T-cell (primary cell): ENCODE data around the gene ENDOV. TPM values are rescaled to one million over a fixed set of nuclear protein-coding genes. Genes with fewer than 3 reads are reported as not detected.

Experiments
- ATAC-seq, 4 experiments: fragments of 200-7000 bp in 3 of 4; fragments of 150-1000 bp in 1 of 4; cut with Tn5 transposase; replicated peaks in 1 of 4; 1 replicate in 3 of 4; 2 replicates in 1 of 4; pipeline ENCODE4 v1.10.0; 2021; ENCODE audit warnings: moderate library complexity in 3 of 4, mild to moderate bottlenecking in 2 of 4, moderate number of reproducible peaks in 1 of 4
- CTCF ChIA-PET, 2 donors: fragments of 300-600 bp; sonication (Branson Sonifier 250); formaldehyde crosslinking; loops; one replicate each; lab custom pipeline; 2022; ENCODE audit warnings: antibody characterized with exemption in 2 of 2; lab: Charles Lee
- POLR2A ChIA-PET, 2 donors: fragments of 300-600 bp; sonication (Branson Sonifier 250); formaldehyde crosslinking; loops; one replicate each; lab custom pipeline; 2022; ENCODE audit warnings: antibody characterized with exemption in 2 of 2; lab: Charles Lee
- DNase-seq, 35 experiments: peaks; one replicate each; pipeline versions ENCODE4 v3.0.0 to v3.0.0-alpha.2; 2013 to 2023
- H3K27ac ChIP-seq: one replicate; pipeline ENCODE4 v1.5.1; 2013; ENCODE audit warnings: low read length
- H3K27me3 ChIP-seq, 2 experiments: replicated peaks in 1 of 2; 1 replicate in 1 of 2; 2 replicates in 1 of 2; pipeline versions ENCODE4 v1.6.1 to v1.7.0; 2013; ENCODE audit warnings: low read length in 1 of 2, mixed read lengths in 1 of 2; ENCODE audit not compliant: control insufficient read depth in 2 of 2, insufficient read depth in 2 of 2; ENCODE audit errors: extremely low read depth in 1 of 2
- H3K36me3 ChIP-seq, 2 donors: 1 replicate in 1 of 2; 2 replicates in 1 of 2; pipeline versions ENCODE4 v1.6.1 to v1.7.0; 2013; ENCODE audit warnings: low read length in 1 of 2; ENCODE audit not compliant: control insufficient read depth in 2 of 2, insufficient read depth in 1 of 2; ENCODE audit errors: extremely low read depth in 1 of 2
- H3K4me1 ChIP-seq, 2 experiments: 1 replicate in 1 of 2; 2 replicates in 1 of 2; pipeline versions ENCODE4 v1.6.1 to v1.7.0; 2013; ENCODE audit warnings: low read length in 2 of 2, mixed read lengths in 1 of 2; ENCODE audit not compliant: insufficient read depth in 2 of 2, control insufficient read depth in 1 of 2; ENCODE audit errors: extremely low read depth in 1 of 2
- H3K4me3 ChIP-seq, 2 donors: 1 replicate in 1 of 2; 2 replicates in 1 of 2; pipeline versions ENCODE4 v1.5.1 to v1.7.0; 2013; ENCODE audit warnings: mild to moderate bottlenecking in 2 of 2, low read length in 1 of 2, moderate library complexity in 1 of 2; ENCODE audit not compliant: control insufficient read depth in 1 of 2; ENCODE audit errors: extremely low read depth in 1 of 2
- H3K9me3 ChIP-seq: 2 replicates; pipeline ENCODE4 v1.7.0; 2013
- H3K27ac Mint-ChIP-seq, 2 donors: one replicate each; pipeline ENCODE4 v1.8.0; 2020 to 2021; ENCODE audit warnings: mild to moderate bottlenecking in 2 of 2, mixed read lengths in 2 of 2
- H3K27me3 Mint-ChIP-seq, 2 donors: one replicate each; pipeline ENCODE4 v1.8.0; 2021 to 2022; ENCODE audit warnings: mixed read lengths in 2 of 2
- H3K36me3 Mint-ChIP-seq: one replicate; pipeline ENCODE4 v1.8.0; 2021; ENCODE audit warnings: mixed read lengths
- H3K4me1 Mint-ChIP-seq, 3 donors: one replicate each; pipeline ENCODE4 v1.8.0; 2020 to 2022; ENCODE audit warnings: mixed read lengths in 3 of 3, mild to moderate bottlenecking in 1 of 3
- H3K4me3 Mint-ChIP-seq, 3 donors: one replicate each; pipeline ENCODE4 v1.8.0; 2020 to 2022; ENCODE audit warnings: mild to moderate bottlenecking in 3 of 3, mixed read lengths in 3 of 3, moderate library complexity in 3 of 3
- H3K9me3 Mint-ChIP-seq, 3 donors: one replicate each; pipeline ENCODE4 v1.8.0; 2020 to 2022; ENCODE audit warnings: mixed read lengths in 3 of 3
- WGBS: methylation state at CpG from one replicate; pipeline ENCODE4 v1.1.5; 2013; ENCODE audit warnings: missing lambda C conversion rate; ENCODE audit not compliant: insufficient coverage; 5-methylcytosine and 5-hydroxymethylcytosine counted together
- total RNA-seq, 35 experiments: library from RNA in 6 of 35; stranded (reverse) in 6 of 35; fragments of 120-200 nt in 1 of 35; gene quantifications; one replicate each; pipeline versions ENCODE4 v1.2.1 to v1.2.4 and lab custom pipeline; 2013 to 2026

The ENDOV gene
- total RNA-seq, 5 donors from 2014 or later (not counting 1 experiment from before 2014, with no cell fraction given): 17.1 to 22.2 (median 21.1) TPM

GRCh38 chr17:80466188-80466705 is 51.3 kb downstream of the ENDOV start:
- CTCF ChIA-PET: interaction anchor here in 1 of 2 donors (0.6 kb wide), 1 partner anchor 933 kb away, joined by 6 read pairs; no protein-coding TSS in a partner anchor

GRCh38 chr17:80468242-80468641 is 53.3 kb downstream of the ENDOV start:
- ChIA-PET POLR2A (no interaction called here), CTCF (no interaction called here)
- Histone ChIP-seq H3K27me3 (peaks cover 0 to 90% of the 10 kb centered on the region in 2 experiments), H3K4me1 (peaks cover 2 to 18% of the 10 kb centered on the region in 2 experiments), H3K36me3 (no peaks in the 10 kb centered on the region), H3K4me3 (no peak overlapping the region), H3K9me3 (no peaks in the 10 kb centered on the region), H3K27ac (no peak overlapping the region)
- WGBS: 21% methylated on average over 13 of the region's 16 CpGs
- no peak for DNase-seq
- peaks cover 9 to 13% (median 10%) of the 10 kb centered on the region in 3 donors for H3K4me1 Mint-ChIP-seq
- peaks cover 46 to 73% of the 10 kb centered on the region in 2 donors for H3K27me3 Mint-ChIP-seq
- H3K9me3 Mint-ChIP-seq: no peaks in the 10 kb centered on the region
- ATAC-seq: no peak
- no peaks in the 10 kb centered on the region for H3K36me3 Mint-ChIP-seq
- H3K27ac Mint-ChIP-seq: peak overlapping the region in 1 of 2 donors; percentile 9
- H3K4me3 Mint-ChIP-seq: no peak overlapping the region

More at GRCh38 chr17:80466188-80466705, 51.3 kb downstream of the ENDOV start:
- H3K4me1 ChIP-seq: peaks cover 0 to 2% of the 10 kb centered on the region in 2 experiments
- POLR2A ChIA-PET: no interaction called here
- Mint-ChIP-seq H3K36me3 (no peaks in the 10 kb centered on the region), H3K4me3 (no peak overlapping the region), H3K27me3 (peaks cover 35 to 54% of the 10 kb centered on the region in 2 donors), H3K4me1 (no peaks in the 10 kb centered on the region), H3K27ac (no peak overlapping the region), H3K9me3 (no peaks in the 10 kb centered on the region)
- no peak for DNase-seq
- H3K27ac ChIP-seq: no peak overlapping the region
- no peaks in the 10 kb centered on the region for H3K36me3 ChIP-seq
- H3K27me3 ChIP-seq: peaks cover 0 to 79% of the 10 kb centered on the region in 2 experiments
- no peaks in the 10 kb centered on the region for H3K9me3 ChIP-seq
- ATAC-seq: no peak
- no peak overlapping the region for H3K4me3 ChIP-seq
- 71% methylated on average over 9 of the region's 15 CpGs for WGBS

- Mint-ChIP-seq H3K36me3 (no peaks in the 10 kb centered on the region), H3K4me3 (no peak overlapping the region), H3K27ac (no peak overlapping the region), H3K9me3 (no peaks in the 10 kb centered on the region), H3K27me3 (peaks cover 46 to 75% of the 10 kb centered on the region in 2 donors), H3K4me1 (peaks cover 9 to 13% (median 10%) of the 10 kb centered on the region in 3 donors)
- H3K36me3 ChIP-seq: no peaks in the 10 kb centered on the region
- WGBS: 68% methylated on average over 26 of the region's 28 CpGs
- H3K4me1 ChIP-seq: peaks cover 2 to 19% of the 10 kb centered on the region in 2 experiments
- POLR2A ChIA-PET: no interaction called here
- no peak for DNase-seq
- peaks cover 0 to 91% of the 10 kb centered on the region in 2 experiments for H3K27me3 ChIP-seq
- H3K4me3 ChIP-seq: no peak overlapping the region
- CTCF ChIA-PET: no interaction called here
- no peak overlapping the region for H3K27ac ChIP-seq
- no peaks in the 10 kb centered on the region for H3K9me3 ChIP-seq
- no peak for ATAC-seq
Observed at GRCh38 chr17:80468781-80469493, 54.0 kb downstream of the ENDOV start.

- Mint-ChIP-seq H3K27me3 (peaks cover 51 to 82% of the 10 kb centered on the region in 2 donors), H3K27ac (no peak overlapping the region), H3K4me3 (no peak overlapping the region), H3K36me3 (no peaks in the 10 kb centered on the region), H3K4me1 (peaks cover 14 to 18% (median 16%) of the 10 kb centered on the region in 3 donors), H3K9me3 (no peaks in the 10 kb centered on the region)
- POLR2A ChIA-PET: no interaction called here
- Histone ChIP-seq H3K9me3 (no peaks in the 10 kb centered on the region), H3K4me3 (no peak overlapping the region), H3K4me1 (peaks cover 2 to 26% of the 10 kb centered on the region in 2 experiments), H3K27ac (no peak overlapping the region), H3K27me3 (peaks cover 0 to 91% of the 10 kb centered on the region in 2 experiments), H3K36me3 (no peaks in the 10 kb centered on the region)
- CTCF ChIA-PET: no interaction called here
- no peak for DNase-seq
- 80% methylated on average over 11 of the region's 11 CpGs for WGBS
- no peak for ATAC-seq
Observed at GRCh38 chr17:80469667-80470066, 54.7 kb downstream of the ENDOV start.

GRCh38 chr17:80470603-80471002 is 55.6 kb downstream of the ENDOV start:
- ATAC-seq (no peak), DNase-seq (no peak)
- Histone ChIP-seq H3K27me3 (peaks cover 0 to 91% of the 10 kb centered on the region in 2 experiments), H3K4me1 (peaks cover 2 to 35% of the 10 kb centered on the region in 2 experiments), H3K36me3 (no peaks in the 10 kb centered on the region), H3K27ac (no peak overlapping the region), H3K4me3 (no peak overlapping the region), H3K9me3 (no peaks in the 10 kb centered on the region)
- no peak overlapping the region for H3K4me3 Mint-ChIP-seq
- no peaks in the 10 kb centered on the region for H3K9me3 Mint-ChIP-seq
- 90% methylated on average over 16 of the region's 21 CpGs for WGBS
- peaks cover 48 to 84% of the 10 kb centered on the region in 2 donors for H3K27me3 Mint-ChIP-seq
- H3K4me1 Mint-ChIP-seq: peaks cover 23 to 27% (median 25%) of the 10 kb centered on the region in 3 donors
- POLR2A ChIA-PET: interaction anchor here in 1 of 2 donors (0.6 kb wide), 1 partner anchor 261 kb away, joined by 3 read pairs; no protein-coding TSS in a partner anchor
- no peaks in the 10 kb centered on the region for H3K36me3 Mint-ChIP-seq
- CTCF ChIA-PET: no interaction called here
- H3K27ac Mint-ChIP-seq: peak overlapping the region in 1 of 2 donors; percentile 55

GRCh38 chr17:80471922-80472321 is 57.0 kb downstream of the ENDOV start:
- H3K4me1 ChIP-seq: peaks cover 4 to 42% of the 10 kb centered on the region in 2 experiments
- DNase-seq (peak in 20 of 35 experiments; percentile 12 to 66 (median 35)), ATAC-seq (peak in 1 of 4 experiments; percentile 66)
- no peak overlapping the region for H3K4me3 Mint-ChIP-seq
- no peaks in the 10 kb centered on the region for H3K9me3 Mint-ChIP-seq
- CTCF ChIA-PET: no interaction called here
- no peak overlapping the region for H3K27ac Mint-ChIP-seq
- peaks cover 48 to 73% of the 10 kb centered on the region in 2 donors for H3K27me3 Mint-ChIP-seq
- H3K4me1 Mint-ChIP-seq: peaks cover 23 to 27% (median 26%) of the 10 kb centered on the region in 3 donors
- no peaks in the 10 kb centered on the region for H3K9me3 ChIP-seq
- peaks cover 0 to 83% of the 10 kb centered on the region in 2 experiments for H3K27me3 ChIP-seq
- WGBS: 43% methylated on average over 3 of the region's 8 CpGs
- H3K27ac ChIP-seq: no peak overlapping the region
- no peaks in the 10 kb centered on the region for H3K36me3 Mint-ChIP-seq
- POLR2A ChIA-PET: no interaction called here
- no peak overlapping the region for H3K4me3 ChIP-seq
- no peaks in the 10 kb centered on the region for H3K36me3 ChIP-seq
